ENCODE results near the gene SPHK2. TPM values are rescaled to one million over a fixed set of nuclear protein-coding genes. Genes with fewer than 3 reads are reported as not detected.

Gene SPHK2
- polyA plus RNA-seq, 1 donor from 2014 or later: 11.0 TPM

DNA sequence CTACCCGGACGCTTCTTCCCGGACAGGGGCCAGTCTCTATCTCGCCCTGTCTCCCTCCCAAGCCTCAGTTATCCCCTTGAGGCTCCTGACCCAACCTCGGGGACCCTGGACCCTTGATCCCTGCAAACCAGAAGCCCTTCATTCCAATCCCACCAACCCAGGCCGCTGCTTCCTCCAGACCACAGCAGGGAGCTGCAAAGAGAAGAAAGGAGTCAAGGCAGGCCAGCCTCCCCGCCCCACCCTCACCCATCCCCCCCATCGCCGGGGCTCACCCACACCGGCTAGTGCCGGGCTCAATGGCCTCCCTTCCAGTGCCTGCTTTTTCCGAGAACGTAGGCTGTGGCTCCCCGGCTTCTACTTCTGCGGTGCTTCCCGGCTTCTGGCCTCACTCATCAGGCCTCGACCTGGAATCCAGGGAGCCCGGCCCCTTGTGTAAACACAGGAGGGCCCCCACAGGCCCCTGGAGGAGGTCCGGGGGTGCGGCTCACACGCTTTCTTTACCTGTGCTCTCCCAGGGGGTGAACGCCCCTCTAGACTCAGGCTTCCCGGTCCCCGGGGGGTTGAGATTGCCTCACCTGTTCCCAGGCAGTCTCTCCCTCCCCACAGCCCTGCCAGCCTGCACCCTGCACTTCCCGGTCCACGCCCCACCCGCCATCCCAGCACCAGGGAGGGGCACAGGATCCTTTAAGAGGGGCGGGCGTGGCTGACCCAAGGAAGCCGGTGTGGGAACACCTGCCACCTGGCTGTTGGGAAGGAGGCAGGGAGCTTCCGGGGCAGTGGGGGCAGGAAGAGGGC lies 4.7 kb upstream of the SPHK2 start, which contains the start of gene FAM83E:
FAM83E (minus strand) TSS at position 641 of the 795 bp plus-strand sequence. CDS start 1,704 bp downstream, outside the sequence.
- peaks cover 17 to 21% (median 18%) of the 10 kb centered on the region in 3 donors for H3K4me1 Mint-ChIP-seq
- H3K4me3 Mint-ChIP-seq: peak within 1 kb of the TSS in 2 of 4 donors; percentile 27 to 85
- no peaks in the 10 kb centered on the region for H3K27me3 Mint-ChIP-seq
- no peaks in the 10 kb centered on the region for H3K9me3 Mint-ChIP-seq
- peaks cover 4% of the 10 kb centered on the region for H3K36me3 Mint-ChIP-seq
- peak within 1 kb of the TSS in 2 of 3 donors; percentile 80 to 84 for H3K27ac Mint-ChIP-seq

DNA sequence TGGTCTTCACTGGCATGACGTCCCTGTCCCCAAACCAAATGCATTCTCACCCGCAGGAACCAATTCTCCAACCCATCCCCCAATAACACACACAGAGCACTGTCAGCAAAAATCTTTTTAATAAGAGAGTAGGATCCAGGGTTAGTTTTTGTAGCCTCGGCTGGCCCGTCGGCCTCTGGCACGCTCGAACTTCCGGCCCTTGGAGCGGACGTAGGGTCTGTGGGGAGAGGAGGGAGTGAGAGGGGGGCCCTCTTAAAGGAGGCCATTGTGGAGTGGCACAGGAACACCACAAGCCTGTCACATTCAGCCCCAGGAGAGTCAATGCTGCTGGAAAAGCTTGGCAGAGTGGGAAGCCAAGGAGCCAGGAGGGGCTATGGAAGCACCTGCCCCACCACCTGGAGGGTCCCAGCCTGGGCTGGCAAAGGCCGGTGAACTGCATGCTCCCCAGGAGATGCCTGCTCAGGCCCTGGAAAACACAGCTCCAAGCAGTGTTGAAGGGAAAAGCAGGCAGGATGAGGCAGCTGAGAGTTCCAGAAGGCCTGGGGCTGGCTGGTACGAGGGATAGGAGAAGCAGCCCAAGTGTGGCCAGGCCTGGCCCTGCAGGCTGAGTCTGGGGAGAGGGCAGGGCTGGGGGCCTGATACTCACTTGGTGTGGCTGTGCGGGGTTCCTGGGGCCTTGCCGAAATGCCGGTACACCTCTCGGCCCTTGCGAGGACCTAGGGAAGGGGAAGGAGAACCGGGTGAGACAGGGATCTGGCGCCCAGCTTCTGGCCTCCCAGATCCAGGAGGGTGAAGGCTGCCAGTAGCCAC lies 3.9 kb upstream of the SPHK2 start:
- peak overlapping the region in 1 of 4 donors; percentile 85 for H3K4me3 Mint-ChIP-seq
- peaks cover 4% of the 10 kb centered on the region for H3K36me3 Mint-ChIP-seq
- no peaks in the 10 kb centered on the region for H3K27me3 Mint-ChIP-seq
- peaks cover 21 to 25% (median 21%) of the 10 kb centered on the region in 3 donors for H3K4me1 Mint-ChIP-seq
- no peaks in the 10 kb centered on the region for H3K9me3 Mint-ChIP-seq
- peak overlapping the region in 1 of 3 donors; percentile 56 for H3K27ac Mint-ChIP-seq

DNA sequence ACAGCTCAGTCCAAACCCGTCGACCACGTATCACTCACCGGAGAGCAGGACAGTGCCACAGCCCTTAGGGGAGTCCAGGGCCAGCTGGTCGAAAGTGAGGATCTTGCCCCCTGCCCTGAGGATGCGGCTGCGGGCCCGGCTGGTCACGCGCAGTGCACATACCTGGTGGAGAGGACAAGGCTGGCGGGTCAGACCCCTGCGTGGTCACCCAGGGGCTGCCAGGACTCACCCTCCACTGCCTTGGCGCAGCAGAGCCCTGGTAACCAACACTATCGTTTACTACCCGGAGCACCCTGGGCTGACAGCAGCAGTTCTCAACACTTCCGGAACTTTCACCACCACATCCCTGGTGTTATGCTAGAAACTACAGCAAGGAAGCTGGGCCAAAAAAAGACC lies 3.3 kb upstream of the SPHK2 start:
- no peaks in the 10 kb centered on the region for H3K27me3 Mint-ChIP-seq
- H3K9me3 Mint-ChIP-seq: no peaks in the 10 kb centered on the region
- peaks cover 21 to 25% (median 21%) of the 10 kb centered on the region in 3 donors for H3K4me1 Mint-ChIP-seq
- H3K36me3 Mint-ChIP-seq: peaks cover 4% of the 10 kb centered on the region
- peak overlapping the region; percentile 25 to 85 (median 83) for H3K4me3 Mint-ChIP-seq
- H3K27ac Mint-ChIP-seq: peak overlapping the region in 1 of 3 donors; percentile 91

DNA sequence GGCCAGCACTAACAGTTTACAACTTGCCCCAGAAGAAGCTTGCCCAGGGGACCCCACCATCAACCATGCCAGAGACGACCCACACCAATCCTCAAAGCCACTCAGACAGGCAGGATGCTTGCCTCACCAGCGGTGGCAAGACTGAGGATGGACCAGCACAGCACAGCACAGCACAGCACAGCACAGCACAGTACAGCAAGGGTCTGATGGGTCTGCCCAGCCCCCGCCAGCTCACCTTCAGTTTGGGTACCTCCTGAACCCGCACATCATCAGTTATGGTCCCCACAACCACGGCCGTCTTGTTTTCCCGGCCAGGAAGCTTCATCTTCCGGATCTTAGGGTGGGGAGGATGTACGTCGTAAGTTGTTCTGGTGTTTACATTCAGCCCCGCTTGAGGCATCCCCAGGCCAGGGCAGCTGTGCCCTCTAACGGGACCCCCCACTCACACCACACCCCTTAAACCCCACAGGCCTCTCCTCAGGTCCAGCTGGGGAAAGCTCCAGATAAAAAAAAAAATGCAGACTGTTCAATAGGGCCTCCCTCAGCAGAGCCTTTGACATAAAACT lies 2.7 kb upstream of the SPHK2 start:
- H3K27me3 Mint-ChIP-seq: no peaks in the 10 kb centered on the region
- peak overlapping the region; percentile 25 to 85 (median 83) for H3K4me3 Mint-ChIP-seq
- no peaks in the 10 kb centered on the region for H3K9me3 Mint-ChIP-seq
- peaks cover 4% of the 10 kb centered on the region for H3K36me3 Mint-ChIP-seq
- peaks cover 21 to 25% (median 21%) of the 10 kb centered on the region in 3 donors for H3K4me1 Mint-ChIP-seq
- peak overlapping the region in 1 of 3 donors; percentile 91 for H3K27ac Mint-ChIP-seq

DNA sequence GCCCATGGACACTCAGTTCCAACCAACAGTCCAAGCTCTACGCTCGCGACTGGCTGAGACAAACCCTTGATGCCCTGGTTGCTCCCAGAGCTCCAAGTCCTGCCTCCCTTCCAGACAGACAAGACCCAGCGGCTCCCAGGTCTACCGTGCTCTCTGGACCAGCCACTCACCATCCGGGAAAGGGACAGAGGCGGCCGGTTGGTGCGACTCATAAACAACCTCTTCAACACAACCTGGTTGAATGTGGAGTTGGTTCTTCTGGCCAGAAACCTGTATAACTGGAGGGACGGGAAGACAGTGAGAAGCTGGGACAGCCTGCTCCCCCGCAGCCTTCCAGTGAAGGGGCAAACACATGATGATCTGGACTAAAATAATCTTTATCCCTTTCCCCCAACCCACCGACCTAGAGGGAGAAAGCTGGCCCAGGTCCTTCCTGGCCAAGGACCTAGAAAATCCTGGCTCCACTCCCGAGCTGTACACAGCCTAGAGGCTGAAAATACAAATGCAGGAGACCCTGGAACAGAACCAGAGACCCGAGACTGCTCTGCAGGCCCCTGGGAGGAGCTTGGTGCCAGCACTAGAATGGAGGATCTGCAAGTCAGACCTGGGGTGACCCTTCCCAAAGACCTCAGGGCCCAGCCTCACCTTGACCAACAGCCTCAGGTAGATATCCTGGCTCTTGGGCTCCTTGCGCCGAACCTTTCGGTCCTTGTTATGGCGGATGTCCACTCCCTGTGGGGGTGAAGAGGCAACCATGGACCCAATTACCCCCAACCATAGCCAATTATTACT lies 2.0 kb upstream of the SPHK2 start:
- H3K9me3 Mint-ChIP-seq: no peaks in the 10 kb centered on the region
- peaks cover 4% of the 10 kb centered on the region for H3K36me3 Mint-ChIP-seq
- H3K27ac Mint-ChIP-seq: peak overlapping the region; percentile 91 to 99 (median 96)
- H3K4me3 Mint-ChIP-seq: peak overlapping the region; percentile 85 to 99 (median 98)
- H3K4me1 Mint-ChIP-seq: peaks cover 21 to 27% (median 24%) of the 10 kb centered on the region in 3 donors
- H3K27me3 Mint-ChIP-seq: no peaks in the 10 kb centered on the region

DNA sequence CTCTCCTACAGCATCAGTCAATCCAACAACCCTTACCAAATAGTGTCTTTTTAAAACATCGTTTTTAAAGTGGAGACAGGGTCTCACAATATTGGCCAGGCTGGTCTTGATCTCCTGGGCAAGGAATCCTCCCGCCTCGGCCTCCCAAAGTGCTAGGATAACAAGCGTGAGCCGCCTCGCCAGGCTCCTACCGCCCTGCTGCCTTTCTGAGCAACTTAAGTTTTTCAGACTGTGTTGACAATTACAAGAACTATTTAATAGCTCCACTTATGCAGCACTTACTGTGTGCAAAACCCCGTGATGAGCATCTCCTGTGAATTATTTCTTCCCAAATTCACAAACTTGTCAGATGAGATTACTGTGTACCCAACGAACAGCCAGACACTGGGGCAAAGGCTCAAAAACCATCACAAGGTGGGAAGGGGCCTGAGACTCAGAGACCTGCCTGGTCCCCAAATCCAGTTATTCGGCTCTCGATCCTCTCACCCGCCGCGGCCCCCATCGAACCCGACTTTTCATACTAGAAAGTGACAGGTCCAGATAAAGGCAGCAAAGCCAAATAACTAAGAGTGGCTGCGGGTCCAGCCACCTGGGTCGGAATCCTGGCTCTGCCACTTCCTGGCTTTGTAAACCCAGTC lies 909 bp upstream of the SPHK2 start:
- Mint-ChIP-seq H3K4me3 (peak overlapping the region; percentile 85 to 99 (median 98)), H3K9me3 (no peaks in the 10 kb centered on the region), H3K4me1 (peaks cover 23 to 31% (median 28%) of the 10 kb centered on the region in 3 donors), H3K27me3 (no peaks in the 10 kb centered on the region), H3K27ac (peak overlapping the region; percentile 89 to 99 (median 96)), H3K36me3 (peaks cover 4% of the 10 kb centered on the region)

DNA sequence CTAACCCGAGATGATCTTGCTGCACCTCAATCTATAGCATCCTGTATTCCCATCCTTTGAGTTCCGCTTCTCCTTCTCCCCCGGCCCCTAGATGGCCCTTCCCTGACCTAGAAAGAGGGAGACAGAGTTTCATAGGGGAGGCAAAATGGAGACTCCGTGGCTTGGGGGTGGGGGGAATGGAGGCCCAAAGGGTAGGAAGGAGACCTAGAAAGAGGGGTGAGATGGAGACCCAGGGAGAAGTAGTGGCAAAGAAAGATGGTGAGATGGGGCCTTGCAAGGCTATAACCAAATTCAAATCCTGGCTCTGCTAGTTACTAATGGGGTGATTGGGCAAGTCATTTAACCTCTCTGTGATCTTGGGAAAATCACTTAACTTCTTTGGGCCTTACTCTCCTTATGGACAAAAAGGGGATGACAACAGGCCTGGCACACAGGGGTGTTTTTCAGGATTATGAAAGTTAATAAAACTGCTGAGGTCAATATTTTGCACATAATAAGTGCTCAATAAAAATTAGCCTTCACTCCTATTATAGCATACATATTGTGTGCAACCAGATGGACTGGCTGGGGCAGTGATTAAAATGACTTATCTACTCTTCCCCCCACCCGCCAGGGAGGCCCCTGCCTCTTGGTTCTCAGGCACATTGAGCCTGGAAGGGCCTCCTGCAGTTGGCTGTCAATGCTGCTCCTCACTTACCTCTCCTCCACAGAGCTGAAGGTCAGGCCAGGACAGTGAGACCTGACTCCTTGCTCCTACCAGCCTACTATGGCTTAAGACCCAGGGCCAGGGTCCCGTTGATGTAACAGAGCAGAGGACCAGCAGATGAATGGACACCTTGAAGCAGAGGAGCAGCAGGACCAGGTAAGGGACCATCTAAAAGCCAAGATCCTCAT lies 633 bp downstream of the SPHK2 start:
- H3K27me3 Mint-ChIP-seq: no peaks in the 10 kb centered on the region
- H3K4me1 Mint-ChIP-seq: peaks cover 29 to 37% (median 32%) of the 10 kb centered on the region in 3 donors
- peaks cover 4% of the 10 kb centered on the region for H3K36me3 Mint-ChIP-seq
- peak overlapping the region; percentile 85 to 99 (median 98) for H3K4me3 Mint-ChIP-seq
- H3K27ac Mint-ChIP-seq: peak overlapping the region; percentile 89 to 99 (median 96)
- H3K9me3 Mint-ChIP-seq: no peaks in the 10 kb centered on the region

DNA sequence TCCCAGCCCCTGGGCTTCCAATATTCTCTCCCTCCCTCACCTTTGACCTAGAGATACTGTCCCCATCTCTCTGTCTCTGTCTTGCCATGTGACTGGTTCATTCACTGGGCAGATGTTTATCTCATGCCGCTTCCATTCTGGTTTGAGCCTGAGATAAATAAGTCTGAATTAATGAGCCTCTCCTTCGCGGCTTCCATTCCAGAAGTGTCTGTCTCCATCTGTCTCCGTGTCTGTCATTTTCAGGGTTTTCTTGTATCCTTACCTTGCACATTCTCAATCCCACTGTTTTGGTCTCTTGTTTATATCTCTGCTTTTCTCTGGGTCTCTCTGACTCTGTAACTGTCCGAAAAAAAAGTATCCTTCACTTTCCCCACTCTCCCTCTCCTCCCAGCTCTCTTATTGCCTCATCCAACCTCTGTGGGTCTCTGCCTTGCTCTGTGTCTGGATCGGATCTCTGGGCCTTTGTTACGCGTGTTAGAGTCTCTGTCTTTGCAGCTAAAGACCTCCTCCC lies 4.3 kb downstream of the SPHK2 start:
- no peaks in the 10 kb centered on the region for H3K9me3 Mint-ChIP-seq
- peaks cover 22 to 24% (median 22%) of the 10 kb centered on the region in 3 donors for H3K4me1 Mint-ChIP-seq
- H3K27me3 Mint-ChIP-seq: no peaks in the 10 kb centered on the region
- peak overlapping the region; percentile 78 to 95 (median 88) for H3K4me3 Mint-ChIP-seq
- H3K27ac Mint-ChIP-seq: peak overlapping the region; percentile 91 to 96 (median 93)
- peaks cover 1% of the 10 kb centered on the region for H3K36me3 Mint-ChIP-seq

DNA sequence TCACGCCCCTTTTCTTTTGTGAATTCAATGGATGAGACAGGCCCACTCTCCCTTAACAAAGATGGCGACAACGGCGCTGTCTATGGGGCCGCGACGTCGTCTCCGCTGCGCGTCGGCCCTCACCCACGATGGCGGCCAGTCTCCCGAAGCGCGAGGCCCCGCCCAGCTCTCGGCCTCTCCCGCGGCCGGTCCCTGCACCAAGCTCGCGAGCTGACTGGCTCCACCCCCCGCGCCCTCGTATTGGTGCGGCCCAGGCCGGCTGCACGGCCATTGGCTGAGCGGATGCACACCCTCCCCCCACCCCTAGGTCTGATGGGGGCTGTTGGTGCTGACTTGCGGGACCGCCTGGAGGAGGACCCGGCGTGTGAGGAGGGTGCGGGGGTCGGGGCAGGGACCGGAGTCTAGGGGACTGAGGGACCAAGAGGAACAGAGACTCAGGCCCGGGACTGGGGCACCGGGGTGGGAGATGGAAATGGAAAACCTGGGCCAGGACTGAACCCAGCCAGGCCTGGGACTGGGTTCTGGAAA lies 4.8 kb downstream of the SPHK2 start:
- no peaks in the 10 kb centered on the region for H3K27me3 Mint-ChIP-seq
- H3K4me1 Mint-ChIP-seq: peaks cover 19 to 23% (median 20%) of the 10 kb centered on the region in 3 donors
- no peaks in the 10 kb centered on the region for H3K9me3 Mint-ChIP-seq
- peak overlapping the region; percentile 91 to 96 (median 93) for H3K27ac Mint-ChIP-seq
- H3K36me3 Mint-ChIP-seq: no peaks in the 10 kb centered on the region
- H3K4me3 Mint-ChIP-seq: peak overlapping the region; percentile 78 to 95 (median 88)

DNA sequence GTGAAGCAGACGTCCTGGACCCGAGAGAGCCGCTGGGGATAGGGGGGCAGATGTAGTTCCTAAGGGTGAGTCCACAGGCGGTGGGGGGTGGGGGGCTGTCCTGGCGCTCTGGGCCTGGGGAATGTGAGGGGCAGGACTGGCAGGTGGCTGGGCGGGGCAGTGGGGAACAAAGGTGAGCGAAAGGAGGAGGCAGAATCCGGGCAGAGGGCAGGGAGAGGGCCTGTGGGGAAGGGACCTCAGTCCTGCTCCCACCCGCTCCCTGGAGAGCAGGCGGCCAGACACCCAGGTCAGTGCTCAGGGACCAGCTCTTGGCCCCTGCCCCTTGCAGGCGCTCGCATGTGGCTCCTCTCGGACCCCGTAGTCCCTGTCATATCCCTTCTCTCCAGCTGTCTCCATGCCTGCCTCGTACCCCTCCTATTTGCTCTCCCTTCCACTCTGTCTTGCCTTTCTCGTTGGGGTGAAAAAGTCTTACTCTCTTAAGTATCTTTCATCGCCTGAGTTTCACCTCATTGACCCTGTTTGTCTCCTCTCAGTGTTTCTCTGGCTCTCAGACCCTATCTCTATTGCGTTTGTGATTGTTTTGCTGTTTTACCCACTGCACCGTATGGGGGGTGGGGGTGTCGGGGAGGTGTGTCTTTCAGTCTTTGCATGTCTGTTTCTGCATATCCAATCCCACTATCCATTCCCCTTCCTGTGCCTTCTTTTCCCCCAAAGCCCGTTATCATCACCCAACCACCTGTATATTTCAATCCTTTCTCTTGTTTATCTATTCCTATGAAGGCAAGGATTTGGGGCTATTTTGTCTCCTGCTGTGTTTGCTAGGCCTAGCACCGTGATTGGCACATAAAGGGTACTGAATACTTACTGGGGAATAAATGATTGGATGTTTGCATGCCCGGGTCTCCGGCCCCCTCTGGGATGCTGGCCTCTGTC lies 5.8 kb downstream of the SPHK2 start:
- H3K4me3 Mint-ChIP-seq: peak overlapping the region in 3 of 4 donors; percentile 84 to 95 (median 91)
- H3K9me3 Mint-ChIP-seq: no peaks in the 10 kb centered on the region
- H3K36me3 Mint-ChIP-seq: peaks cover 1% of the 10 kb centered on the region
- H3K27ac Mint-ChIP-seq: peak overlapping the region; percentile 18 to 91 (median 27)
- H3K4me1 Mint-ChIP-seq: peaks cover 11 to 19% (median 16%) of the 10 kb centered on the region in 3 donors
- no peaks in the 10 kb centered on the region for H3K27me3 Mint-ChIP-seq

DNA sequence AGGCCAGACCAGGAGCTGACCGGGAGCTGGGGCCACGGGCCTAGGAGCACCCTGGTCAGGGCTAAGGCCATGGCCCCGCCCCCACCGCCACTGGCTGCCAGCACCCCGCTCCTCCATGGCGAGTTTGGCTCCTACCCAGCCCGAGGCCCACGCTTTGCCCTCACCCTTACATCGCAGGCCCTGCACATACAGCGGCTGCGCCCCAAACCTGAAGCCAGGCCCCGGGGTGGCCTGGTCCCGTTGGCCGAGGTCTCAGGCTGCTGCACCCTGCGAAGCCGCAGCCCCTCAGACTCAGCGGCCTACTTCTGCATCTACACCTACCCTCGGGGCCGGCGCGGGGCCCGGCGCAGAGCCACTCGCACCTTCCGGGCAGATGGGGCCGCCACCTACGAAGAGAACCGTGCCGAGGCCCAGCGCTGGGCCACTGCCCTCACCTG lies 6.6 kb downstream of the SPHK2 start:
- Mint-ChIP-seq H3K4me1 (peaks cover 11 to 19% (median 14%) of the 10 kb centered on the region in 3 donors), H3K27me3 (no peaks in the 10 kb centered on the region), H3K27ac (peak overlapping the region in 1 of 3 donors; percentile 69), H3K9me3 (no peaks in the 10 kb centered on the region), H3K36me3 (peaks cover 5% of the 10 kb centered on the region), H3K4me3 (no peak overlapping the region)

All from IgD-negative memory B cell (primary cell).